Measurements from ENCODE around the gene MAST4.

MAST4 gene

DNA sequence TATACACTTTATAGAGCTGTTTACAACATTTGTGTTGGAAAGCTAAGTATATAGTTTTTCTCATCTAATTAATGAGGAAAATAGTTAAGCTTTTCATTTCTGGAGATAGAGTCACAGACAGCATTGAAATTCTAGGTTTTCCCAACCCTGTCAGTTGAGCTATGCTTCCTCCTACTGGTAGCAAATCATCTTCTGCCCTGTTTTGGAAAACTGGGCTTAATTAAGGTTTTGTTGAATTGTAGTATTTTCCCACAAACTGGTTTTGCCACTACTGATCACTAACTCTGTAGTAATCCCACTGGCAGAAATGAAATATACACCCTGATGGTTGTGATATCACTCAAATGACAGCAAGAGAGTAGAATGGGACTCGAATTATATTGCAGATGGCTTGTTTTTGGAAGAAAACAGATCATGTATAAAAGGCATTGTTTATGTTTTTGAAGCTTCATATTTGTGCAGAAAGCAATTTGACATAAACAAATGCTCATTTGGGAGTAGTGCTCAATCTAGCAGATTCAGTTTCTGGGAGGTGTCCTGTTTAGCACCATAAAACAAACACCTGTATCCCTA, 553.8 kb downstream of the MAST4 start:
- no peak overlapping the region for H3K9ac ChIP-seq (ENCODE audit: insufficient read length)
- no peak for DNase-seq (ENCODE audit: low read depth, low spot score)
- no peak overlapping the region for H3K27ac ChIP-seq
- no peaks in the 10 kb centered on the region for H3K9me3 ChIP-seq (ENCODE audit: low read depth, low read length)
- H3K4me3 ChIP-seq: no peak overlapping the region
- H3K36me3 ChIP-seq (ENCODE audit: insufficient read depth, low read length): no peaks in the 10 kb centered on the region
- TF ChIP-seq EZH2 (IDR thresholded peaks at IDR 0.05) (no peak), POLR2AphosphoS5 (IDR thresholded peaks at IDR 0.05; ENCODE audit: borderline replicate concordance, low read depth, low read length) (no peak), FOXP2 (optimal IDR thresholded peaks at IDR 0.05; ENCODE audit: control extremely low read depth, extremely low read length, insufficient read depth) (no peak)

DNA sequence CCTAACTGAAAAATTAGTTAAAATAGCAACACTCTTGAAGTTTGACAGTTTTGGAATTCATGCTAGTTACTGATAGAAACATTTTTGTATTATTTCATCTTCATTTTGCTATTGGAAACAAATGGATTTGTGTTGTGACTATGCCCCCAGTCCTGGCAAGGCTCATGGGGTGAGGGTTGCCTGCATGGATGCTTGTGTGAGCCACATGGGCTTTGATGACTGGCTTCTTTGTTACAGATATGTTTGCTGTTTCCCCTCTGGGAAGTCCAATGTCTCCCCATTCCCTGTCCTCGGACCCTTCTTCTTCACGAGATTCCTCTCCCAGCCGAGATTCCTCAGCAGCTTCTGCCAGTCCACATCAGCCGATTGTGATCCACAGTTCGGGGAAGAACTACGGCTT, 556.2 kb downstream of the MAST4 start:
- no peak overlapping the region for H3K9ac ChIP-seq (ENCODE audit: insufficient read length)
- H3K27ac ChIP-seq: no peak overlapping the region
- H3K9me3 ChIP-seq (ENCODE audit: low read depth, low read length): no peaks in the 10 kb centered on the region
- TF ChIP-seq POLR2AphosphoS5 (IDR thresholded peaks at IDR 0.05; ENCODE audit: borderline replicate concordance, low read depth, low read length): no peak
- TF ChIP-seq EZH2 (IDR thresholded peaks at IDR 0.05): no peak
- TF ChIP-seq FOXP2 (optimal IDR thresholded peaks at IDR 0.05; ENCODE audit: control extremely low read depth, extremely low read length, insufficient read depth): no peak
- no peak overlapping the region for H3K4me3 ChIP-seq
- DNase-seq (ENCODE audit: low read depth, low spot score): no peak
- no peaks in the 10 kb centered on the region for H3K36me3 ChIP-seq (ENCODE audit: insufficient read depth, low read length)

DNA sequence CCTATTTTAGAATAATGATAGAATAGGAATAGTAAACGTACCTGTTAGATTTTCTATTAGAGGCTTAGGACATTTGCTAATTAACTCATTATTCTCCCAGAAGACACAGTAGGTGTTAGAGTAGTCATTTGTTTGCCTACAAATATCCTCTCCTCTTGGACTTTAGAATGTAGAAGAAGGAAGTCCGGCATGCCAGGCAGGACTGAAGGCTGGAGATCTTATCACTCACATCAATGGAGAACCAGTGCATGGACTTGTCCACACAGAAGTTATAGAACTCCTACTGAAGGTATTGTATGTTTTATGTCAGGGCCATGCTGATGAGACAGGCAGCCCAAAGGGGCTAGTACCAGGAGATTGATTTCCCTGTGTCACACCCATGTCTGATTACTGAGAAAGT, 557.1 kb downstream of the MAST4 start:
- H3K9ac ChIP-seq (ENCODE audit: insufficient read length): no peak overlapping the region
- DNase-seq (ENCODE audit: low read depth, low spot score): no peak

DNA sequence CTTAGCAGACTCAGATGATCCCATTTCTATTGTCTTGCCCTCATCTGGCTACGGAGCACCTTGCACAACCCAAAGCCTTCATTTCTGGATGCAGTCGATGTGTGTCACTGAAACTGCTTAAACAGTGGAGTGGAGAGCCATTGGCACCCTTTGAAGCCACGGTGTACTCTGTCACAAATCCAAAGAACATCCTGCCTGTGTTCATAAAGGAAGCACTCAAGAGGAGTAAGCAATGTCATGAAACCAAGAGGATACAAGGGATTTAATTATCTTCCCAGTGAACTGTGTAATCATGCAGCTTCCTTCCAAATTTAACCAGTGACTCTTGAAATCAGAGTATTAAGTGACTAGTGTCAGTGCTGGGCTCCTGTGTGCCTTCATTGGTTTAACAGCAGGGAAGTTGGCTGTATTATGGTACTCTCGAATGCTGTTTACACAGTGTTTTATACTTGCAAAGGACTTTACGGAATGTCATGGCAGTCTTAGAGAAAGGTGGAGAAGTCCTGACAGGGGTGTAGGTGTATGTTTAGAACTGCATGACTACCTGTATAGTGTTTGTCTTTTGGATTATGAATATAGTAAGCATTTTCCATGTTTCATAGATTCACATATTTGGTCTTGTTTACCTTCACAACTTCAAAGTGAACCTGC, 558.5 kb downstream of the MAST4 start:
- no peak for TF ChIP-seq FOXP2 (optimal IDR thresholded peaks at IDR 0.05; ENCODE audit: control extremely low read depth, extremely low read length, insufficient read depth)
- no peak for TF ChIP-seq EZH2 (IDR thresholded peaks at IDR 0.05)
- no peak for TF ChIP-seq POLR2AphosphoS5 (IDR thresholded peaks at IDR 0.05; ENCODE audit: borderline replicate concordance, low read depth, low read length)
- Histone ChIP-seq H3K27ac (no peak overlapping the region), H3K4me3 (no peak overlapping the region), H3K36me3 (ENCODE audit: insufficient read depth, low read length) (no peaks in the 10 kb centered on the region), H3K9ac (ENCODE audit: insufficient read length) (no peak overlapping the region), H3K9me3 (ENCODE audit: low read depth, low read length) (no peaks in the 10 kb centered on the region)
- DNase-seq (ENCODE audit: low read depth, low spot score): no peak

More for the DNA sequence above, 557.1 kb downstream of the MAST4 start:
- no peak overlapping the region for H3K4me3 ChIP-seq
- TF ChIP-seq POLR2AphosphoS5 (IDR thresholded peaks at IDR 0.05; ENCODE audit: borderline replicate concordance, low read depth, low read length) (no peak), EZH2 (IDR thresholded peaks at IDR 0.05) (no peak), FOXP2 (optimal IDR thresholded peaks at IDR 0.05; ENCODE audit: control extremely low read depth, extremely low read length, insufficient read depth) (no peak)
- H3K9me3 ChIP-seq (ENCODE audit: low read depth, low read length): no peaks in the 10 kb centered on the region
- no peaks in the 10 kb centered on the region for H3K36me3 ChIP-seq (ENCODE audit: insufficient read depth, low read length)
- no peak overlapping the region for H3K27ac ChIP-seq

DNA sequence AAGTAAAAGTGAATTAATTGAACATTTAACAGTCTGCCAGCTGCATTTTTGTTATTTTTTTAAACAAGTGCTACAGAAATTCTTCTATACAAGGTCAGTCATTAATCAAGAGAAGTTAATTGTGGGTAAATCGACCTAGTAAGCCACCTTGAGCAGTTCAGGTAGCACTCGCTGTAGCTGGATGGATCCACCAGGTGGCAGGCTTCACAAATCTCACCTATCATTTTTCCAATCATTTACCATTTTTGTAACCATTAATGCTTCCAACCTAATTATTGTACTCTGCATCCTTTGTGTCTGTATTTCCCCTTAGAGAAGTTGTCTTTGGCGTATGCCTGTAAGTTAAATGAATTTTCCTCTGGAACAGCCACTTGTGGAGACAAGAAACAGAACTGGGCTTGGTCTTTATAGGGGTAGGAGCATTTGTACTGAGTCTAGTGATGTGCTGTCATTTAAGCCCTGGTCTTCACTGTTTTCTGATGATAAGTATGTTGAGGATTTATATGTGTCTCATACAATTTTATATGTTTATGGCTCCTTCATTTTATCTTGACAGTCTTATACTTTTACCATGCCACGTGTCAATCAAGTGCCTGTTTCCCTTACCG, 560.9 kb downstream of the MAST4 start:
- H3K27ac ChIP-seq: no peak overlapping the region
- H3K4me3 ChIP-seq: no peak overlapping the region
- TF ChIP-seq POLR2AphosphoS5 (IDR thresholded peaks at IDR 0.05; ENCODE audit: borderline replicate concordance, low read depth, low read length) (no peak), EZH2 (IDR thresholded peaks at IDR 0.05) (no peak), FOXP2 (optimal IDR thresholded peaks at IDR 0.05; ENCODE audit: control extremely low read depth, extremely low read length, insufficient read depth) (no peak)
- no peaks in the 10 kb centered on the region for H3K9me3 ChIP-seq (ENCODE audit: low read depth, low read length)
- H3K36me3 ChIP-seq (ENCODE audit: insufficient read depth, low read length): no peaks in the 10 kb centered on the region
- DNase-seq (ENCODE audit: low read depth, low spot score): no peak
- no peak overlapping the region for H3K9ac ChIP-seq (ENCODE audit: insufficient read length)

DNA sequence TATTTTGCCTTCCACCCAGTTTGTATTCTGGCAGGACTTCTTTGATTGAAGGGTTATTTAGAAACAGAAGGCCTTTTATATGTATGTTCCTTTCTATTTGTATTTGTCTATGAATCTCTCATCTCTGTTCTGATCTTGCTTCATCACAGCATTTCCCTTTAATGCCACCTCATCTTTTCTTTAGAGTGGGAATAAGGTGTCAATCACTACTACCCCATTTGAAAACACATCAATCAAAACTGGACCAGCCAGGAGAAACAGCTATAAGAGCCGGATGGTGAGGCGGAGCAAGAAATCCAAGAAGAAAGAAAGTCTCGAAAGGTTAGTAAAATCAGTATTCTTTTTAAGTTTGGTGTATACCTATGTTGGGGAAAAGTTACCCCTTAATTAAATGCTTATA, 564.1 kb downstream of the MAST4 start:
- no peak overlapping the region for H3K4me3 ChIP-seq
- TF ChIP-seq POLR2AphosphoS5 (IDR thresholded peaks at IDR 0.05; ENCODE audit: borderline replicate concordance, low read depth, low read length): no peak
- TF ChIP-seq EZH2 (IDR thresholded peaks at IDR 0.05): no peak
- no peak for TF ChIP-seq FOXP2 (optimal IDR thresholded peaks at IDR 0.05; ENCODE audit: control extremely low read depth, extremely low read length, insufficient read depth)
- H3K9me3 ChIP-seq (ENCODE audit: low read depth, low read length): no peaks in the 10 kb centered on the region
- H3K9ac ChIP-seq (ENCODE audit: insufficient read length): no peak overlapping the region
- no peaks in the 10 kb centered on the region for H3K36me3 ChIP-seq (ENCODE audit: insufficient read depth, low read length)
- no peak for DNase-seq (ENCODE audit: low read depth, low spot score)
- H3K27ac ChIP-seq: no peak overlapping the region

DNA sequence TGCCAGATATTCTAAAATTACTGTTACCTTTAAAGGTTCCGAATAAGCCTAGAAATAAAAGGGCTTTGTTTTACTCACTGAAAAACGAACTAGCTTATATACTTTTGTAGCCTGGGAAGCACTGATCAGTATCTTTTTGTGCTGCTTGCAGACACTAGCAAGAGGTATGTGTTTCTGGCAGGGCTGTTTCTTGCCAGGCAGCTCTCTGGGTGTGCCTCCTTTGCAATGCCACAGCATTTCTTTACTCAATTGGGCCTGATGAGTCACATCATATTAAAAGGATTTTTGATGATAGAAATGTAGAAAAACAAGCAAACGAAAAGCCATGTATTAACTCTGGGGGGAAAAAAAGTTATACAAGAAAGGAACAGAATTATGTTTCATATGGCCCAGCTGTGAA, 564.8 kb downstream of the MAST4 start:
- no peak for DNase-seq (ENCODE audit: low read depth, low spot score)
- Histone ChIP-seq H3K27ac (no peak overlapping the region), H3K9me3 (ENCODE audit: low read depth, low read length) (no peaks in the 10 kb centered on the region), H3K4me3 (no peak overlapping the region), H3K36me3 (ENCODE audit: insufficient read depth, low read length) (no peaks in the 10 kb centered on the region), H3K9ac (ENCODE audit: insufficient read length) (no peak overlapping the region)
- TF ChIP-seq EZH2 (IDR thresholded peaks at IDR 0.05) (no peak), FOXP2 (optimal IDR thresholded peaks at IDR 0.05; ENCODE audit: control extremely low read depth, extremely low read length, insufficient read depth) (no peak), POLR2AphosphoS5 (IDR thresholded peaks at IDR 0.05; ENCODE audit: borderline replicate concordance, low read depth, low read length) (no peak)

DNA sequence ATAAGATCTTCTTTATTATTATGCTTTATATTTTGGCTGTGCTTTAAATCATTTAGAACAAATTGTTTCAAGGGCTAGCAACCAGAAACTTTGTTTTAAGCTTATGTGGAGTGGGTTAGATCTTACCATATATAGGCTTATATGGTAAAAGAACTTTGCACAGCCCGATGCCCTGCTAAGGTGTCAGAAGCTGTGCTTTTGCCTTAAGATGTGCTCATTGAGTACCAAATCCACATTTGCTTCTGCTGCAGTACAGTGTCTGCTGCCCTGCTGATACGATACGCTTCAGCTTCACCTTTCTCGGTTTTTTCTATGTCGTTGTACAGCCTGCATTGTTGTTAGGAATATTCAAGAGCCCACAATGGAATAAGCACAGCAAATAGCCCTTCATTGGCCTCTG, 565.6 kb downstream of the MAST4 start:
- TF ChIP-seq EZH2 (IDR thresholded peaks at IDR 0.05) (no peak), FOXP2 (optimal IDR thresholded peaks at IDR 0.05; ENCODE audit: control extremely low read depth, extremely low read length, insufficient read depth) (no peak), POLR2AphosphoS5 (IDR thresholded peaks at IDR 0.05; ENCODE audit: borderline replicate concordance, low read depth, low read length) (no peak)
- H3K9me3 ChIP-seq (ENCODE audit: low read depth, low read length): no peaks in the 10 kb centered on the region
- H3K36me3 ChIP-seq (ENCODE audit: insufficient read depth, low read length): no peaks in the 10 kb centered on the region
- H3K9ac ChIP-seq (ENCODE audit: insufficient read length): no peak overlapping the region
- no peak overlapping the region for H3K4me3 ChIP-seq
- no peak for DNase-seq (ENCODE audit: low read depth, low spot score)
- H3K27ac ChIP-seq: no peak overlapping the region

Measured in SK-N-MC (cell line).